Stimulated activated CD4-positive, alpha-beta T cell treated with anti-CD3 and anti-CD28 coated beads, Interleukin-1b, Interleukin-23, amount 100 ng/mL, for 48 hours (primary cell): ENCODE measurements around the gene ASIC2.

Experiments
- DNase-seq: peaks from one replicate; pipeline ENCODE4 v3.0.0-alpha.2; 2020

ASIC2 gene

DNA sequence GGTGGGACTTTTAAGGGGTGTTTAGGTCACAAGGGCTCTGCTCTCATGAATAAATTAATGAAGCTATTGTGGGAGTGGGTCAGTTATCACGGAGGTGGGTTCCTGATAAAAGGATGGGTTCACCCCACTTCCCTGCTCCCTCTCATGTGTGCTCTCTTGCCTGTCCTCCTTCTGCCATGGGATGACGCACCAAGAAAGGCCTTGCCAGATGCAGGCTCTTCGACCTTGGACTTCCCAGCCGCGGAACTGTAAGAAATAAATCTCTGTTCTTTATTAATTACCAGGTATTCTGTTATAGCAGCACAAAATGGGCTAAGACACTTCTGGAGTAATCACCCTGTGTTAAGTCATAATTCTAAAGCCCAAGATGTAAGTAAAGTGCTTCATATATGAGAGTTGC is 141.5 kb downstream of the ASIC2 start:
- DNase-seq, result no peak

DNA sequence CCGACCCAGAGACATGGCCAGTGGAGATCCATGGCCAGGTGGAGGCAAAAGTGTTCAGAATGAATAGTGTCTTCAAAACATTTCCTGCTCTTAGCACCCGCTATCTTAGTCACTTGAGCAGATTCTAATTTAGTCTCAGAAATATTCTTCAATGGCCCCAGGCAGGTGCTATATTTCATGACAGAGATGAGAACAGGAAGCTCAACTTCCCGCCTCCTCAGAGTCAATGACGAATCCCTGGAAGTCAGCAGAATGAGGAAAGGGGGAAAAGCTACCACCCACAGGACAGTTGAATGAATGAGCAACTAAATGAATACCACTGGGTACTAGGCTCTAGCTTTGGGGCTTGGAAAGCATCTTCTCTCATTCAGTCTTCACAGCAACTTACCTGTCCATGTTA is 147.2 kb downstream of the ASIC2 start:
- DNase-seq, result no peak

GRCh38 chr17:33144837-33145236 is 148.3 kb downstream of the ASIC2 start:
- DNase-seq, result no peak

- DNase-seq, result no peak
Observed at GRCh38 chr17:33142705-33143299, 150.3 kb downstream of the ASIC2 start.

GRCh38 chr17:33140413-33141099 is 152.5 kb downstream of the ASIC2 start:
- no peak for DNase-seq

- DNase-seq, result no peak
Observed at GRCh38 chr17:33138627-33139026, 154.5 kb downstream of the ASIC2 start.

DNA sequence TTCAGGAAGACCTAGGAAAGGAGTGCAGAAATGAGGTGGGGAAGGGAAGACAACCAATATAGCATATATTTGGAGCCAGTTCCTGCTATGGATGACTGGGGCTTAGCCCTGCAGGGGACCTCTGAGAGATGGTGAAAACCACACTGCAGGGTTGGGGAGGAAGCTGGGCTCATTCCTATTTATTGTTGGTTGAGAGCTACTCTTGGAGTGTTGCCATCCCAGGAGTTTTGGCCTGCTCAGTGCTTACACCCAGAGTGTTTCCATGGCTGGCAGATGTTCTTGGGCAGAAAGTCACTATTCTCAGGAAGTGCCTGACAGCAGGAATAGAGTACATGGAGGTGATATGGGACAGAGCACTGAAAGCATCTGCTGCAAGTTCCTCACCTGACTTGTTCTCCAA is 155.7 kb downstream of the ASIC2 start:
- DNase-seq, result no peak

- no peak for DNase-seq
Observed at GRCh38 chr17:33135691-33136090, 157.4 kb downstream of the ASIC2 start.

DNA sequence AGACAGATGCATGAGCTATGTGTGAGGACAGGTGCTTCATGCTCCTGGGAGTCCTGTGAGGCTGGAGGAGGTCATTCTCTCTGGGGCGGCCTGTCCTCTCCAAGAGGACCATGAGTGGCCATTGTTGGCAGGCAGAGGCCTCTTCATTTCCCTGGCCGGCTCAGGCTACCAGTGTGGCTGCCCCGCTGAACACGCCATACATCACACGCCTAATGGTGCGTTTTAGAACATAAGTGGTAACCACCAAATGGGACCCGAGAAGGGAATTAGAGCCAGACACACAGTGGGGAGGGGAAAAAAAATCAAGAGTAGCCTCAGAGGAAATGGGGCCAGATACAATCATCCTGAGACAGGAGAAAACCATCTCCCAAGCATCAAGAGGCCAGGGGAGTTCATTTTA is 161.5 kb downstream of the ASIC2 start:
- DNase-seq, result no peak

GRCh38 chr17:33127706-33128105 is 165.4 kb downstream of the ASIC2 start:
- DNase-seq, result no peak

DNA sequence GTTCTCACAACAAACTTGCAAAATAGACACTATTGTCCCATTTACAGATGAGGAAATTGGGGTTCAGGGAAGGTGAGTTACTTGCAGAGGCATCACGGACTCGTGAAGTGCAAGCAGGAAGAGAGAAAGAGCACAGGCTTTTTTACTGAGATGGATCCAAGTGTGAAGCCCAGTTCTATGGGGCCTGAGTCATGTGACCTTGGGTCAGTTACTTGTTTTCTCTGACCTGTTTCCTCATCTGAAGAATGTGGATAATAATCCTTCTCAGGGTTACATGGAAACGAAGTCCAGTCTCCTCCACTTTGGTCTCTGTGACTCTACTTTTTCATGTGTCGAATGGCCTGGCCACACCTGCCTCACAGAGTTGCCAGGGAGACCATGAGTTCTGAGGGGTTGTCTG is 167.0 kb downstream of the ASIC2 start:
- DNase-seq, result no peak

DNA sequence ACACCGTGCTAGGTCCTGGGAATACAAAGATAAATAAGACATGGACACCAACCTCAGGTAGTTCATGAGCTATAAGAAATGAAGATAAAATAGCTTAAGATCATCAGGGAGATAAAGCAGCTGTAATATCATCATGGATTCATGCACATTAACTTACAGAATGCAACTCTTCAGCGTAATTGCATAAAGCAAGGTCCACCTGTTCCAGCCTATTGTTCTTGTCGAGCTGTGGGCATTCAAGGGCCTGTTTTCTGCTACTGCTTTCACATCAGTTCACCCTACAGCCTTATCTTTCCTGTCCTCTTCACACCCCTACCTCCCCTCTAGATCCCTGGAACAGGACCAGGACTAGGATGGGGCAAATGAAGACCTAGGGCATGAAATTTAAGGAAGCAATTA is 167.5 kb downstream of the ASIC2 start:
- no peak for DNase-seq

- DNase-seq, result no peak
Observed at GRCh38 chr17:33124871-33125551, 168.1 kb downstream of the ASIC2 start.

- DNase-seq, result no peak
Observed at GRCh38 chr17:33124185-33124584, 168.9 kb downstream of the ASIC2 start.

DNA sequence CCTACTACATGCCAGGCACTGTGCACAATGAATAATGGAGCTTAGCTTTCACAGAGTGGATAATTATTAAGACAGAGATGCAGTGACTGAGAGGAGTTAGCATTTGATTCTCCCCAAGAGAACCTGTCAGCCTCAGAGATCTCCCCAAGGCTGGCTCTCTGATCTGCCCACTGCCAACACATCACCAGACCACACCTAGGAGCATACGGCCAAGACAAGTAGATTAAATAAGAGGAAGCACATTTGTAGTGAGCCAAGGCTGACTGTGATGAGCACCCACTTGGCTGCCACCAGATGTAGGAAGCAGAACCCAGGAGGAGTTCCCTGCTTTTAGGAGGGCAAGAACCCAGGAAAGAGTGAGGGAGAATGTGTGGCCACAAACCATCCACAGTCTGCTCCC is 171.3 kb downstream of the ASIC2 start:
- DNase-seq, result no peak

DNA sequence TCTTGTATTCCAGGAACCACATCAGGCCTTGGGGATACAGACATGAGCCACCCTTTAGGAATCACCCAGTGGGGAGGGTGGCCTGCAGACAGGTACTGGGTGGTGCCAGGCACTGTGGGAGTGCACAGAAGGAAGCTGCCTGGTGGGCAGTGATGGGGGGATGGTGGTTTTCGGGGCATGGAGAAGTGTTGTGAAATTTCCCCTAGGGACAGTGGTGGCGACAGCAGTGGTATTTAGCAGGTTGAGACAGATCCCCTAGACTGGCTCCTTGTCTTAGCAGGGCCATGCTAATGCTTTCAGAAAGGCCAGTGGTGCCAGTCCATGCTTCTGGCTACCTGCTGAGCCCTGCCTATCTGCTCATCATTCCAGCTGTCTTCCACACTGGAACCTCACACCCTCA is 171.8 kb downstream of the ASIC2 start:
- no peak for DNase-seq

GRCh38 chr17:33120103-33120502 is 173.0 kb downstream of the ASIC2 start:
- no peak for DNase-seq

- DNase-seq, result no peak
Observed at GRCh38 chr17:33118391-33119075, 174.6 kb downstream of the ASIC2 start.

GRCh38 chr17:33116021-33116551 is 177.0 kb downstream of the ASIC2 start:
- no peak for DNase-seq

DNA sequence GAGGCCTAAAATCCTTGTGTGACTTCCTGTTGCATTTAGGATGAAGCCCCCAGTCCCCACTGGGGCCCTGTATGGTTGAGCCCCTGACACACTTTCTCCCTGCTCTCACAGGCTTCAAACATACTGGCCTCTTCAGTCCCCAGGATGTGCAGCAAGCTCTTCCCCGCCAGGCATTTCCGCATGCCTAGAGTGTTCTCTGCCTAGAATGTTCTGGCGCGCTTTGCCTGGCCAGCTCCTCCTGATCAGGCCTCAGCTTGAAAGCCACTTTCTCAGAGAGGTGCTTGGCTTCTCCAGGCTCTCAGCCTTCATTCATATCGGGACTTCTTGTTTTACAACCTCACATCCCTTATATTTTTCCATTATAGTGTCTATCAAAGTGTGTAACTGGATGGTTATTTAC is 177.7 kb downstream of the ASIC2 start:
- DNase-seq, result no peak

DNA sequence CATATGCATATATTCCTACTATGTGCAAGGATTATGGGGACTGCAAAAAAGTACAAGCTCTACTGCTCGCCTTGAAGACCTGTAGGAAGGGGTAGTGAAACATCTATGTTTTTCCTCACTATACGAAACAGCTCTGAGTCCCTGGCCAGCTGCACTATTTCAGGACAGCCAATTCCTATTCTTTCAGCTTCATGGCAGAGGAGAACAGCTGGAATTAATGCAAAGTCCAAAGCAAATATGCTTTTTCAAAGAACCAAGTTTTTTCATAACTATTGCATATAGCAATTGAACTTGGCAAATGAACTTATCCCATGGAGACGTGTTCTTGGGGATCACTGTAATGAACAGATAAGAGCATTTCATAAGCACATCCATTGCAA is 179.1 kb downstream of the ASIC2 start:
- DNase-seq, result no peak

DNA sequence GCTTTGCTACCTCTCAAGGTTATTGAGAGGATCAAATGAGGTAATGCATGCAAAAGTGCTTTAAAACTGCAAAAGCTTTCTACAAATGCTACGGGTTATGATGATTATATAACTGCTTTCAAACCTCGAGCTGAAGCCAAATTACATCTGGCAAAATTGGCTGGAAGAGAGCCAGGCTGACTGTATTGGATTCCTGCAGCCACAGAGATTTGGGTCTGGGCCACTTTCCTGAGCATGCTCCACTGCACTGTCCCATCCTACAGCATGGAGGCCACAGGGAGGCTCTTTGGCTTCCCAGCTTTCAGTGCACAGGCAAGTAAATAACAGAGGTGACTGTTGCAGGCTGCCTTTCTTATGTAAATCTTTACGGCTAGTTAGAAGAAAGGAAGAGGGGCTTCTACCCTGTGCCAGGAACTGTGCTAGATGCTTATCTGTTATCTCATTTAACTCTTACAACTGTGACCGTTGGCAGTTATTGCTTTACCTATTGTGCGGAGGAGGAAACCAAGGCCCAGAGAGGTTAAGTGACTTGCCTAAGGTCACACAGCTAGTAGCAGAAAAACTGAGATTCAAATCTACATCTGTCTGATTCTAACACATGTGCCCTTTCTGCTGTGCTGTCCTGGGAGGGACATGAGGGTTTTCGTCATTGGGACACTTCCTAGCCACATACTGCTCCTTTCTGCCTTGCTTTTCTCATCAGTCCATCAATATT is 179.7 kb downstream of the ASIC2 start:
- DNase-seq, result no peak

GRCh38 chr17:33112763-33113162 is 180.3 kb downstream of the ASIC2 start:
- DNase-seq, result no peak
